Breast epithelium (tissue), 4 donors: Measurements from ENCODE around the gene FLNC. TPM values are rescaled to one million over a fixed set of nuclear protein-coding genes. Genes with fewer than 3 reads are reported as not detected.

Experiments used
- DNase-seq, 2 donors: peaks; one replicate each; pipeline ENCODE4 v3.0.0-alpha.2; 2019; ENCODE audit warnings: low spot score in 2 of 2
- H3K27ac ChIP-seq, 2 donors: fragments of 200-600 bp; sonication (generic) in 1 of 2; one replicate each; pipeline ENCODE4 v1.5.1; 2016 to 2019; ENCODE audit warnings: mild to moderate bottlenecking in 1 of 2
- H3K27me3 ChIP-seq, 2 donors: fragments of 200-600 bp; sonication (generic) in 1 of 2; one replicate each; pipeline versions ENCODE4 v1.5.1 to v1.6.0; 2017 to 2019; ENCODE audit warnings: control low read depth in 1 of 2, mild to moderate bottlenecking in 1 of 2
- H3K36me3 ChIP-seq: fragments of 200-600 bp; one replicate; pipeline ENCODE4 v1.5.1; 2019
- H3K4me1 ChIP-seq, 2 donors: fragments of 200-600 bp; sonication (generic); one replicate each; pipeline ENCODE4 v1.5.1; 2016 to 2019; ENCODE audit warnings: control low read depth in 1 of 2
- H3K4me3 ChIP-seq, 3 donors: fragments of 200-600 bp; sonication (generic); 1 replicate in 2 of 3; 2 replicates in 1 of 3; pipeline ENCODE4 v1.5.1; 2016 to 2019; ENCODE audit warnings: mild to moderate bottlenecking in 3 of 3, moderate library complexity in 2 of 3
- H3K9me3 ChIP-seq, 2 donors: fragments of 200-600 bp; sonication (generic) in 1 of 2; one replicate each; pipeline ENCODE4 v1.5.1; 2016 to 2019; ENCODE audit warnings: control low read depth in 1 of 2
- POLR2A ChIP-seq: fragments of 450-650 bp; IDR thresholded peaks from one replicate; pipeline ENCODE4 v1.6.1; 2016; ENCODE audit warnings: antibody characterized with exemption, mild to moderate bottlenecking, moderate library complexity
- POLR2AphosphoS5 ChIP-seq, 3 donors: sonication (generic); formaldehyde crosslinking; IDR thresholded peaks; one replicate each; pipeline ENCODE4 v1.6.1; 2017; ENCODE audit warnings: antibody characterized with exemption in 3 of 3
- intact Hi-C: fragments of 100-400 bp; cut with DNase I; formaldehyde crosslinking; loops from one replicate; pipeline ENCODE4 v1.15.1; 2023; ENCODE audit warnings: low total_unique reads
- total RNA-seq, 3 donors: library from RNA; depleted of rRNA; stranded (reverse); fragments of >200 nt; gene quantifications; one replicate each; pipeline ENCODE4 v1.1.0, GENCODE V29; 2016
- TF ChIP-seq, protein P1 (sequence below), 3 donors: fragments of 450-650 bp; IDR thresholded peaks; one replicate each; pipeline ENCODE4 v1.5.1; 2016 to 2017; ENCODE audit warnings: antibody characterized with exemption in 3 of 3, mild to moderate bottlenecking in 3 of 3, moderate library complexity in 3 of 3

The FLNC gene
- total RNA-seq, 3 donors from 2014 or later = 5.1 to 7.5 (median 6.0) TPM

DNA sequence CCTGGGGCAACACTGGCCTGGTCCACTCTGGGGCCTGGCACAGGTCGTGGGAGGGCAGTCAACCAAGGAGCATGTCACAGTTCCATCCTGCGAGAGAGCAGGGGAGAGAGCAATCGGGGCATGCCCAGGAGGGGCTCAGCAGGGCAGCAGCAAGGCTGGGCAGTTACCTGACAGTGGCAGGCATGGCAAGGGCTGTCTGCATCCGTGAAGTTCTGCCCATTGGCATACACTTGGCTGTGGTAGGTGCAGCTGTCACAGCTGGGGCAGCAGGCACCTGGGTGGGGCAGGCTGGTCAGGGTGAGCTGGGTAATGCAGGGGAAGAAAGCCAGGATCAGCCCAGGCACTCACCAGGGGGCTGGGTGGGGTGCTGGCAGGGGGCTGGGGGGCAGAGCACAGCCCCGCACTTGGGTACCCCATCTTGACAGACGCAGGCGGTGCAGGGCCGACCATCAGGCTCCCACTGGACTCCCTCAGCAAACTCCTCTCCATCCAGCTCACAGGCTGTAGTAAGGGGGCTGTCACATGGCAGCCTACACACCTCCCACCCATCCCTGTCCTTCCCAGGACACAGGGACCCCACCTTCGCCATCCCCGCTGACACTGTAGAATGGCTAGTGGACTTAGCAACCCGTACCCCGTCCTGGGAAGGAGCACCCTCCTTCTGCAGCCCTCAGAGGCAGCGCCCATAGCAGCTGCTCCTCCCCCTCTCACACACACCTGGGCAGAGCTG lies 62.5 kb downstream of the FLNC start:
- H3K4me1 ChIP-seq = no peaks in the 10 kb centered on the region
- intact Hi-C loops = no loop called here
- H3K4me3 ChIP-seq = no peak overlapping the region
- no peaks in the 10 kb centered on the region for H3K9me3 ChIP-seq
- no peak overlapping the region for H3K27ac ChIP-seq
- DNase-seq = no peak
- TF ChIP-seq POLR2AphosphoS5 (IDR thresholded peaks at IDR 0.05) = no peak
- TF ChIP-seq, protein P1, sequence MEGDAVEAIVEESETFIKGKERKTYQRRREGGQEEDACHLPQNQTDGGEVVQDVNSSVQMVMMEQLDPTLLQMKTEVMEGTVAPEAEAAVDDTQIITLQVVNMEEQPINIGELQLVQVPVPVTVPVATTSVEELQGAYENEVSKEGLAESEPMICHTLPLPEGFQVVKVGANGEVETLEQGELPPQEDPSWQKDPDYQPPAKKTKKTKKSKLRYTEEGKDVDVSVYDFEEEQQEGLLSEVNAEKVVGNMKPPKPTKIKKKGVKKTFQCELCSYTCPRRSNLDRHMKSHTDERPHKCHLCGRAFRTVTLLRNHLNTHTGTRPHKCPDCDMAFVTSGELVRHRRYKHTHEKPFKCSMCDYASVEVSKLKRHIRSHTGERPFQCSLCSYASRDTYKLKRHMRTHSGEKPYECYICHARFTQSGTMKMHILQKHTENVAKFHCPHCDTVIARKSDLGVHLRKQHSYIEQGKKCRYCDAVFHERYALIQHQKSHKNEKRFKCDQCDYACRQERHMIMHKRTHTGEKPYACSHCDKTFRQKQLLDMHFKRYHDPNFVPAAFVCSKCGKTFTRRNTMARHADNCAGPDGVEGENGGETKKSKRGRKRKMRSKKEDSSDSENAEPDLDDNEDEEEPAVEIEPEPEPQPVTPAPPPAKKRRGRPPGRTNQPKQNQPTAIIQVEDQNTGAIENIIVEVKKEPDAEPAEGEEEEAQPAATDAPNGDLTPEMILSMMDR (IDR thresholded peaks at IDR 0.05) = no peak
- no peak for TF ChIP-seq POLR2A
- H3K36me3 ChIP-seq = no peaks in the 10 kb centered on the region
- peaks cover 0 to 4% of the 10 kb centered on the region in 2 donors for H3K27me3 ChIP-seq

DNA sequence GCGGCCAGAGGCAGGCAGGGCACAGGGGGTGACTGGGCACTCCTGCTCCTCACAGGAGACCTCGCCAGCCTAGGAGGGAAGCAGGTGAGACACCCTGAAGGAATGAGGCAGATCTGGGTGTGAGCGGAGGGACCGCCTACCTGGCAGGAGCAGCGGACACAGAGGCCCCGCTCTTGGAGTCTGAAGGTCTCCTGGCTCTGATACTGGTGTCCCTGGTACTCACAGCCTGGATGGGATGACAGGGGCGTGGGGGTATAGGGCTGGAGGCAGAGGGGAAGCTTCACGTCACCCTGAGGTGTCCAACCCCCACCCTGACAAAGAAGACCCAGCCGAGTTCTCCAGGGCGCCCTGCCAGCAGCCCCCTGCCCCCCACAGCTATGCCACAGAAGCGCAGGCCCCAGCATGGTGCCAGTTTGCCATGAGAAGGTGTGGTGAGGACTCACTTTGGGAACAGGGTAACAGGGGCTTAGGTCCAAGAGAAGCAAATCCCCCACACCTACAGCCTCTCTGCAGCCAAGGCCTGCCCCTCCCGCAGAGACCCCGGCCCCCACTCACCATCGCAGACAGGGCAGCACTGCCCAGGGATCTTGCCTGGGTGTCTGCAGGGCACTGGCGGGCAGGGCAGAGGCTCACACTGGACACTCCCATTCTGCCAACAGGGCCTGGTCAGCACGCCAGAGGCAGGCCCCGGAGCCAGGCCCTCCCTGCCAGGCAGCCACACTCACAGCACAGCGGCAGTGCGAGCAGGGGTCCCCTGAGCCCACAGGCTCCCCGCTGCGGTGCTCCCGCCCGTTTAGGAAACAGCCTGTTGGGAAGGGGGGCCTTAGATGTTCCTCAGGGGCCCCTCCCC lies 63.3 kb downstream of the FLNC start:
- Histone ChIP-seq H3K27ac (no peak overlapping the region), H3K4me1 (no peaks in the 10 kb centered on the region), H3K36me3 (no peaks in the 10 kb centered on the region), H3K9me3 (no peaks in the 10 kb centered on the region), H3K27me3 (peaks cover 0 to 4% of the 10 kb centered on the region in 2 donors), H3K4me3 (no peak overlapping the region)
- DNase-seq = no peak
- TF ChIP-seq POLR2A (no peak), POLR2AphosphoS5 (IDR thresholded peaks at IDR 0.05) (no peak)
- TF ChIP-seq, protein P1 (IDR thresholded peaks at IDR 0.05) = no peak
- intact Hi-C loops = no loop called here

DNA sequence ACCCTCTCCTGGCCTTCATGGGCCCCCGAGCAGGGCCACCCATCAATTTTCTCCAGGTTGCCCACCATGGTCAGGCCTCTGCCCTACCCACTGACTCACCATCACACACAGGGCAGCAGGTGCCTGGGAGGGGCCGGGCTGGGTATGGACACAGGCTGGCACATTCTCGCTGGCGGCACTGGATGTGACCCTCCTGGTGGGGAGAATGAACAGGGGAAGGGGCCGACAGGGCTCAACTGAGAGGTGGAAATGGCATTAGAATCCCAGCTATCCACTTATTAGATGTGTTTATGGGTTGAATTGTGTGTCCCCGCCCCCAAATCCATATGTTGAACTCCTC lies 63.9 kb downstream of the FLNC start:
- Histone ChIP-seq H3K36me3 (no peaks in the 10 kb centered on the region), H3K4me3 (no peak overlapping the region), H3K4me1 (no peaks in the 10 kb centered on the region), H3K27ac (no peak overlapping the region), H3K9me3 (peaks cover 0 to 3% of the 10 kb centered on the region in 2 donors), H3K27me3 (peaks cover 0 to 4% of the 10 kb centered on the region in 2 donors)
- intact Hi-C loops = no loop called here
- no peak for DNase-seq
- TF ChIP-seq POLR2A = no peak
- TF ChIP-seq, protein P1 (IDR thresholded peaks at IDR 0.05) = no peak
- no peak for TF ChIP-seq POLR2AphosphoS5 (IDR thresholded peaks at IDR 0.05)

DNA sequence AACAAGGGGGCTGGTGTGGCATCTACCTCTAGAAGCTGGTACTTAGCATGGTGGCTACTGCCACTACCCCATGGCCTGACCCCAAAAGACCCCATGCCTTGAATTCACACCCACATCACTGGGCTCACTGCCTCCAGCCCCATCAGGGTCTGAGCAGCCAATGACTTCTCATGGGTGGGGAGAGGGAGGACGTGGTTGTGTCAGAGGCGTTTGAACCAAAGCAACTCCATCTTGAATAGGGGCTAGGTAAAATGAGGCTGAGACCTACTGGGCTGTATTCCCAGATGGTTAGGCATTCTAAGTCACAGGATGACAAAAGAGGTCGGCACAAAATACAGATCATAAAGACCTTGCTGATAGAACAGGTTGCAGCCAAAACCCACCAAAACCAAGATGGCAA lies 65.1 kb downstream of the FLNC start:
- H3K36me3 ChIP-seq = no peaks in the 10 kb centered on the region
- DNase-seq = no peak
- H3K27me3 ChIP-seq = peaks cover 0 to 4% of the 10 kb centered on the region in 2 donors
- TF ChIP-seq POLR2AphosphoS5 (IDR thresholded peaks at IDR 0.05) (no peak), POLR2A (no peak)
- TF ChIP-seq, protein P1 (IDR thresholded peaks at IDR 0.05) = no peak
- no peaks in the 10 kb centered on the region for H3K4me1 ChIP-seq
- H3K9me3 ChIP-seq = peaks cover 4 to 10% of the 10 kb centered on the region in 2 donors
- no peak overlapping the region for H3K4me3 ChIP-seq
- intact Hi-C loops = no loop called here
- no peak overlapping the region for H3K27ac ChIP-seq

DNA sequence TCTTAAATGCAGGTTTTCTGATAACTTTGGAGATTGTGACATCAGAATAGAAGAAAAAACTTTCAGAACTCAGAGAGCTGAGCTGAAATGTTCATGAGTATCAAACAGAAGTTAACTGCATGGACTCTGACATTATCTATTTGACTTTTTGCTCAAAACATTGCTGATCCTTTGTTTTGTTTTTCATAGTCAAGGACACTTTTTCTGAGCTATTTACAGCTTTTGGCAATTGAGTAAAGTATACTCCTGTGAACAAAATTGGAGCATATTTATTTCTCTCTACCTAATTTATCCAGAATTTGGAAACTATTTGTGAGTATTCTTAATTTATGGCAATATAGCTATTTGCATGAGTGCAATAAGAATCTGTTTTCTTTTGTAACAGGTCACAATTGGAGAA lies 69.2 kb downstream of the FLNC start:
- TF ChIP-seq, protein P1 (IDR thresholded peaks at IDR 0.05) = no peak
- TF ChIP-seq POLR2A (no peak), POLR2AphosphoS5 (IDR thresholded peaks at IDR 0.05) (no peak)
- no peaks in the 10 kb centered on the region for H3K4me1 ChIP-seq
- no peak for DNase-seq
- H3K36me3 ChIP-seq = no peaks in the 10 kb centered on the region
- H3K9me3 ChIP-seq = peaks cover 4 to 10% of the 10 kb centered on the region in 2 donors
- H3K4me3 ChIP-seq = no peak overlapping the region
- intact Hi-C loops = no loop called here
- H3K27ac ChIP-seq = no peak overlapping the region
- H3K27me3 ChIP-seq = no peaks in the 10 kb centered on the region
